ENCODE results near the gene GGN. TPM values are rescaled to one million over a fixed set of nuclear protein-coding genes. Genes with fewer than 3 reads are reported as not detected.

GGN gene
- total RNA-seq, 4 donors from 2014 or later = 0.82 TPM; not detected in 3

- Histone ChIP-seq H3K27me3 (no peaks in the 10 kb centered on the region), H3K9me3 (no peaks in the 10 kb centered on the region), H3K36me3 (no peaks in the 10 kb centered on the region), H3K27ac (no peak overlapping the region), H3K4me1 (no peaks in the 10 kb centered on the region), H3K4me3 (peak overlapping the region; percentile 36)
- DNase-seq = no peak
- intact Hi-C loops (cut with DNase I; ENCODE audit: low total_unique reads) = no loop called here
- TF ChIP-seq, protein P1, sequence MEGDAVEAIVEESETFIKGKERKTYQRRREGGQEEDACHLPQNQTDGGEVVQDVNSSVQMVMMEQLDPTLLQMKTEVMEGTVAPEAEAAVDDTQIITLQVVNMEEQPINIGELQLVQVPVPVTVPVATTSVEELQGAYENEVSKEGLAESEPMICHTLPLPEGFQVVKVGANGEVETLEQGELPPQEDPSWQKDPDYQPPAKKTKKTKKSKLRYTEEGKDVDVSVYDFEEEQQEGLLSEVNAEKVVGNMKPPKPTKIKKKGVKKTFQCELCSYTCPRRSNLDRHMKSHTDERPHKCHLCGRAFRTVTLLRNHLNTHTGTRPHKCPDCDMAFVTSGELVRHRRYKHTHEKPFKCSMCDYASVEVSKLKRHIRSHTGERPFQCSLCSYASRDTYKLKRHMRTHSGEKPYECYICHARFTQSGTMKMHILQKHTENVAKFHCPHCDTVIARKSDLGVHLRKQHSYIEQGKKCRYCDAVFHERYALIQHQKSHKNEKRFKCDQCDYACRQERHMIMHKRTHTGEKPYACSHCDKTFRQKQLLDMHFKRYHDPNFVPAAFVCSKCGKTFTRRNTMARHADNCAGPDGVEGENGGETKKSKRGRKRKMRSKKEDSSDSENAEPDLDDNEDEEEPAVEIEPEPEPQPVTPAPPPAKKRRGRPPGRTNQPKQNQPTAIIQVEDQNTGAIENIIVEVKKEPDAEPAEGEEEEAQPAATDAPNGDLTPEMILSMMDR (IDR thresholded peaks at IDR 0.05) = no peak
- no peak for TF ChIP-seq POLR2A (IDR thresholded peaks at IDR 0.05)
Observed at GRCh38 chr19:38360839-38361631, 26.8 kb downstream of the GGN start.

GRCh38 chr19:38360351-38360750 lies 27.5 kb downstream of the GGN start:
- Histone ChIP-seq H3K36me3 (no peaks in the 10 kb centered on the region), H3K27me3 (no peaks in the 10 kb centered on the region), H3K4me1 (no peaks in the 10 kb centered on the region), H3K4me3 (no peak overlapping the region), H3K9me3 (no peaks in the 10 kb centered on the region), H3K27ac (no peak overlapping the region)
- no peak for TF ChIP-seq POLR2A (IDR thresholded peaks at IDR 0.05)
- TF ChIP-seq, protein P1 (IDR thresholded peaks at IDR 0.05) = no peak
- no peak for DNase-seq
- intact Hi-C loops (cut with DNase I; ENCODE audit: low total_unique reads) = no loop called here

DNA sequence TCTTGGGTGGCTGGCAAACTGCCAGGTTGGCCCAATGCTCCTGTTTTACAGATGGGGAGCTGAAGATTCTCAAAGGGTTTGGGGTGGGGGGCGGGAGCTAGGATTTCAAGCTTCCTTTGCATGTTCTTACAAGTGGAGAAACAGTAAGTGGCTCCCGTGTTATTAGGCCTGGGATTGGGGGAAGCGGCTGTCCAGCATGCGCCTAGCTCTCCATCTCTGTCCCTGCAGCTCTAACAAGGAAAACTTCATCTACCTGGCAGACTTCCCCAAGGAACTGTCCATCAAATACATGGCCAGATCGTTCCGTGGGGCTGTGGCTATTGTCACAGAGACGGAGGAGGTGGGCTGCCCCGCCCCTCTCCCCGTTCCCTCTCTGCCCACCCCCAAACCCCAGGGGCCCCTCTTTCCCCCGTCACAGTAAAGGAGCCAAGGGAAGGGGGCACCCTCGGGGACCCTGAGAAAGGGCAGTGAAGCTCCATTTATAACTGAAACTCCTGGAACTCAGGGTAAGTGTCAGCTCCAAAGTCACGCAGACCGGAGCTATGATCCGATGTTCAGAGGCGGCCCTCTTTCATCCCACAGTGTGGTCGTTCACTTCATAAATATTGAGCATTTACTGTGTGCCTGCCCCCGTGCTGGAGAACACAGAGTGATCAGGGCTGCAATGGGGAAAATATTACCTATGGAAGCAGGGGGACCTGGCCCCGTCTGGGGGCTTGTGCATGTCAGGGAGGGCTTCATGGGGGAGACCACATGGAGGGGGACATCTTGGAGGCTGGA lies 28.4 kb downstream of the GGN start:
- Histone ChIP-seq H3K27ac (no peak overlapping the region), H3K9me3 (no peaks in the 10 kb centered on the region), H3K36me3 (no peaks in the 10 kb centered on the region), H3K4me3 (no peak overlapping the region), H3K4me1 (no peaks in the 10 kb centered on the region), H3K27me3 (no peaks in the 10 kb centered on the region)
- TF ChIP-seq, protein P1 (IDR thresholded peaks at IDR 0.05) = no peak
- TF ChIP-seq POLR2A (IDR thresholded peaks at IDR 0.05) = no peak
- no peak for DNase-seq
- intact Hi-C loops (cut with DNase I; ENCODE audit: low total_unique reads) = no loop called here

GRCh38 chr19:38358071-38358470 lies 29.8 kb downstream of the GGN start:
- Histone ChIP-seq H3K4me3 (no peak overlapping the region), H3K36me3 (no peaks in the 10 kb centered on the region), H3K27ac (no peak overlapping the region), H3K4me1 (no peaks in the 10 kb centered on the region), H3K9me3 (no peaks in the 10 kb centered on the region), H3K27me3 (no peaks in the 10 kb centered on the region)
- intact Hi-C loops (cut with DNase I; ENCODE audit: low total_unique reads) = no loop called here
- no peak for TF ChIP-seq POLR2A (IDR thresholded peaks at IDR 0.05)
- TF ChIP-seq, protein P1 (IDR thresholded peaks at IDR 0.05) = no peak
- no peak for DNase-seq
